GM19452 (cell line): ENCODE data around the gene GNPAT.

Source experiments
- ATAC-seq: cut with Tn5 transposase; IDR thresholded peaks from one replicate; pipeline ENCODE4 v1.9.1; 2021; ENCODE audit not compliant: unreplicated experiment

GNPAT gene

GRCh38 chr1:231213831-231214573 lies 27.0 kb upstream of the GNPAT start:
- no peak for ATAC-seq

GRCh38 chr1:231214918-231215680 lies 25.9 kb upstream of the GNPAT start:
- ATAC-seq, result no peak

GRCh38 chr1:231215681-231216385 lies 25.2 kb upstream of the GNPAT start:
- ATAC-seq, result no peak

- no peak for ATAC-seq
Measured at GRCh38 chr1:231216498-231216897, 24.5 kb upstream of the GNPAT start.

- ATAC-seq, result no peak
Measured at GRCh38 chr1:231217056-231217455, 24.0 kb upstream of the GNPAT start.

GRCh38 chr1:231218078-231218477 lies 22.9 kb upstream of the GNPAT start:
- no peak for ATAC-seq

- ATAC-seq, result no peak
Measured at GRCh38 chr1:231219422-231220401, 21.3 kb upstream of the GNPAT start.

- ATAC-seq, result no peak
Measured at GRCh38 chr1:231220801-231221200, 20.2 kb upstream of the GNPAT start.

GRCh38 chr1:231226156-231226555 lies 14.9 kb upstream of the GNPAT start:
- no peak for ATAC-seq

GRCh38 chr1:231231511-231231910 lies 9.5 kb upstream of the GNPAT start:
- no peak for ATAC-seq

- ATAC-seq, result peak; percentile 77
Measured at GRCh38 chr1:231232870-231233734, 7.9 kb upstream of the GNPAT start.

- ATAC-seq, result no peak
Measured at GRCh38 chr1:231233735-231234417, 7.1 kb upstream of the GNPAT start.

GRCh38 chr1:231234506-231234905 lies 6.5 kb upstream of the GNPAT start:
- ATAC-seq, result no peak

GRCh38 chr1:231235526-231236207 lies 5.3 kb upstream of the GNPAT start:
- no peak for ATAC-seq

GRCh38 chr1:231236208-231236591 lies 4.8 kb upstream of the GNPAT start:
- ATAC-seq, result no peak

- ATAC-seq, result no peak
Measured at GRCh38 chr1:231236938-231237337, 4.1 kb upstream of the GNPAT start.

- no peak for ATAC-seq
Measured at GRCh38 chr1:231238298-231238697, 2.7 kb upstream of the GNPAT start.

GRCh38 chr1:231240531-231240882 lies 505 bp upstream of the GNPAT start:
- ATAC-seq, result no peak

GRCh38 chr1:231241750-231242149 lies 738 bp downstream of the GNPAT start:
- peak; percentile 27 for ATAC-seq
